Skin of body (tissue), 2 donors: ENCODE measurements around the gene ARHGAP26. TPM values are rescaled to one million over a fixed set of nuclear protein-coding genes. Genes with fewer than 3 reads are reported as not detected.
A peak's percentile ranks its signal among the peaks of the same experiment; 100 is the strongest.

Experiments used
- DNase-seq: peaks from one replicate; lab custom pipeline; 2025; lab: John Stamatoyannopoulos, UW
- total RNA-seq: library from RNA; depleted of rRNA; stranded (reverse); fragments of >200 nt; gene quantifications from one replicate; pipeline ENCODE4 v1.2.3, GENCODE V29; 2014

ARHGAP26 gene
- total RNA-seq, 1 donor from 2014 or later = 40.6 TPM

DNA sequence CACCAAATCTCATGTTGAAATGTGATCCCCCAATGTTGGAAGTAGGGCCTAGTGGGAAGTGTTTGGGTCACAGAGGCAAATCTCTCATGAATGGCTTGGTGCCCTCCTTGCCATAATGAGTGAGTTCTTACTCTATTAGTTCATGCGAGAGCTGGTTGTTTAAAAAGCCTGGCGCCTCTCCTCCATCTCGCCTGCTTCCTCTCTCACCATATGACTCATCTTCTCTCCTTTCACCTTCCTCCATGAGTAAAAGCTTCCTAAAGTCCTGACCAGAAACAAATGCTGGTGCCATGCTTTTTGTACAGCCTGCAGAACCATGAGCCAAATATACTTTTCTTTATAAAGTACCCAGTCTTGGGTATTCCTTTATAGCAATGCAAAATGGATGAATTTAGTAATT is 20.9 kb upstream of the ARHGAP26 start:
- DNase-seq = no peak

DNA sequence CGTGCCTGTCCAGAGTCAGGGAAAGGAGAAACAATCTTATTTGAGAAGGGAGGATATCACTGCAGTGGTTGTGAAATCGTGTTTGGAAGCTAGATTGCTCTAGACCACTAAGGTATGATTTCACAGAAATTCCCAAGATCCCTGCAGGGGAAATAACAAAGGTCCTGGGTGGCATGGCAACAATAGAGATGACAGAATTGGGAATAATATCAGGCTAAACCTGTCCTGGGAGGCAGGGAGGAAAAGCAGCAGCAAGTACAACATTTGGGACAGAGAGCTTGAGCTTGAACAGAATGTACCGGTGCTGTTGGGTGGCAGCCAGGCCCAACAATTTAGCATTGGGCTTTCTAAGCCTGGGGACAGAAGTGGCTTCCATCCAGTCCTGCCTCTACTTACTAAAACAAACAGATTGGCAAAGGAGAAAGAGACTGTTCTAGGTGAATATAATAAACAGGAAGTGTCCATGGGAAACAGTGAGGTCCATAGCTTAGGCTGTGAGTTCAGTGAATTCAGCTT is 17.0 kb upstream of the ARHGAP26 start:
- no peak for DNase-seq

GRCh38 chr5:142754031-142754430 is 16.1 kb upstream of the ARHGAP26 start:
- DNase-seq = no peak

DNA sequence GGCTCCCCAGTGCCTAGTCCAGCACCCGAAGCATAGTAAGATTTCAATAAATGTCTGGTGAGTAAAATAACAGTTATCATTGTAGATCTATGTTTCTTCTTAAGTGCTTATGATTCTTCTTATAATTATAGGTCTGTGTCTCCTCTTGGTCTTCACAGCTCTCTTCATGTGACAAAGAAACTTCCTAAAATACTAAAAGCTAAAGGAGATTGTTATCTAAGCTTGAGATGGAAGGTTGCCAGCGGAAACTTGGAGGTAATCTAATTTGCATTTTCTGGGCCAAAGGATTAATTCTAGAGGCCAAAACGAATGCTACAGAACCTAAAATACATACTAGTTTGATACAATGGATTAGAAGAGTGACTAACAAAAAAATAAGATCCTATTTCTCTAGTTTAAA is 13.6 kb upstream of the ARHGAP26 start:
- DNase-seq = no peak

DNA sequence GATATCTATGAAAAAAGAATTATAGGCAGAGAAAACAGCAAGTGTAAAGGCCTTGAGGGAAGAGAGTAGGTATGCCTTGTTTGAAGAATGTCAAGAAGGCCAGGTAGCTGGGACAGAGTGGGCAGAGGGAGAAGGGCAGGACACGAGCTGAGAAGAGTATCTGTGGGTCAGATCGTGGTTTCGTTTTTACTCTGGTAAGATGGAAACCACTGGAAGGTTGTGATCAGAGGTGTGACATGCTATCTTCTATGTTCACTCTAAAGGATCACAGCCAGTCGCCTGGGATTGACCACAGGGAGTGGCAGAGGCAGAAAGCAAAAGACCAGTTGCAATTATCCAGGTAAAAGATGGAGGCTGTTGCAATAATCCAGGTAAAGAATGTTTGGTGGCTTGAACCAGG is 12.6 kb upstream of the ARHGAP26 start:
- no peak for DNase-seq

DNA sequence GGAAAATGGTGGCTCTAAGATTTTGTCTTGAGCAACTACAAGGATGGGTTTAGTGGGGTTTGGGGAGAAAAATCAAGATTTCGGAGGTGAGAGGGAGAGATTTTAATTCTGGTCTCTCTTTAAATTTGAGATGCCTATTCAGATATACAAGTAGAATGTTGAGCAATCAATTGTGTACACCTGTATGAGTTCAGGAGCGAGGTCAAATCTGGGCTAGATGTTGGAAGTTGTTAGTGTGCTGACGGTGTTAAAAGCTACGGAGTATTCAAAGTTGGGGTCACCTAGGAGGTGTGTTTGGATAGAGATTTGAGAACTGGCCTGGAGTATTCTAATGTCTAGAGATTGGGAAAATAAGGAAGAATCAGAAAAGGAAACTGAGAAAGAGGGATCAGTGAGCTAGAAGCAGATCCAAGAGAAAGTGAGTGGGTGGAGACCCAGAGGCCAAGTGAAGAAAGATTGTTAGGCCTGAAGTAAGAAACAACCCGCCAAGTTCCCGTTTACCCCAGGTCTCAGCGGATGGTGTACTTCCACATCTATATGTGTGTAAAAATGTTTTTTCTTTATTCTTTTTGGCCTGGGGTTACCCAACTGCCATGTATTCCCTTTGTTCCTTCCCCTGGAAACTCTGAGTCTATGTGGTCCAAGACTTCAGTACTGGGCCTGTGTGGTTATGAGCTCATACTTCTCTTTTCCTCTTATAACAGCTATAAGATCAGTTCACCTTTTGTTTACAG is 11.9 kb upstream of the ARHGAP26 start:
- no peak for DNase-seq

DNA sequence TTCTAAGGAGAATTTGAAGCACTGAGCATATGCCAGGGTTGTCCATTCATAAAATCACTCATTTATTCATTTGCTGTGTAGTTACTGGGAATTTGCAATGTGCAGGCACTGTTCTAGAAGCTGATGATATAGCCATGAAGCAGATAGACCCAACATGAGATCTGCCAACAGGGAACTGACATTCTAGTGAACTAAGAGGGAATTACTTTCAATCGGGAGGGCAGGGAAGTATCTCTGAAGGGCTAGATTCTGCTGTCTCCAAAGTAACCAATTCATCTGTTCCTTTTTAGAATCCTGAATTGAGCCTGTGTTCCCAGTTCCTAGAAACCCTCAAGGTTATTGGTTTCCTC is 11.4 kb upstream of the ARHGAP26 start:
- no peak for DNase-seq

GRCh38 chr5:142763701-142764100 is 6.5 kb upstream of the ARHGAP26 start:
- DNase-seq = no peak

DNA sequence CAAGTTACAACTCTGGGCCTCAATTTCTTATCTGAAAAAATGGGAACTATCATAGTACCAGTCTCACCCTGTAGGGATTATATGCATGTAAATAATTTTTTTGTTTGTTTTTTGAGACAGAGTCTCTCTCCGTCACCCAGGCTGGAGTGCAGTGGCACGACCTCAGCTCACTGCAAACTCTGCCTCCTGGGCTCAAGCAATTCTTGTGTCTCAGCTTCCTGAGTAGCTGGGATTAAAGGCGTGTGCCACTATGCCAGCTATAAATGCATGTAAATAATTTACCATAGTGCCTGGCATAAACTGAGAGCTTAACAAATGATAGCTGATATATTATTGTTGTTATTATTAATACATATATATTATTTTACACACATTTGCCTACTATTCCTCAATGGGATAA is 3.0 kb upstream of the ARHGAP26 start:
- no peak for DNase-seq

DNA sequence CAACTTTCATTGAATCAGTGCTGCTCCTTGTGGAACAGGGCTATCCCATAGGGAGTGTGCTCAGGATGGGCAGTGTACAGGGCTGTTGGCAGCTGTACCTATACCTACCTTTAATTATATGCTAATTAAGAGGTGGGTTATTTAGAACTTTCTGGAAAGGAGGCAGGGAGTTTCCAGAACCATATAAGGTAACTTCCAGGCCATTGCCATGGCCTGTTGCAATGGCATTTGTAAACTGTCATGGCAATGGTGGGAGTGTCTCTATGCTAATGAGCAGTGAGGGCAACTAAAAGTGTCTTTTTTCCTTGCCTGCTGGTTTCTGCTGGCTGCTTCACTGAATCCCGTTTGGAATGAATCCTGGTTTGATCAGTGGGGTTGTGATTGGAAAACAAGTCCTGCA is 2.3 kb upstream of the ARHGAP26 start:
- no peak for DNase-seq

DNA sequence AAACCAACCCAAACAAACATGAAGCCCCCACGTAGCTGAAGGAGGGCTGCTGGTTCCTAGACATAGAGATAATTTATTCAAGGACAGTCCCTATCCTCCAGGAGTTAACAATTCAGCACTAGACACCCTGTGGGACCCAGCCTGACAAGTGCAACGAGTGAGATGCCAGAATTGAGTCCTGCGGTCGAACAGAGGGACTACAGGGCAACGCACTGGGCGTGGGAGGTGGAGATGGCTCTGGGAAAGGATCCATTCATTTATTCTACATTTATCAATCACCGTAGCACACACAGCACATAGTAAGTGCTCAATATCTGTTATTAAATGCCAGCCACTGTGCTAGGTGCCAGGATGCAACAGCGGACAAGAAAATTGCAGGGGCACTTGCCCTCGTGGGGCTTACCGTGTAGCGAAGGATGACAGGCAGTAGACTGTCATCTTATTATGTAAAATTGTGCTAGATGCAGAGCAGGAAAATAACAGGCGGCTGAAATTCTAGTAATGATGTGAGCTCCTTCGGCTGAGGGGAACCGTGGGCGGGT is 855 bp upstream of the ARHGAP26 start:
- DNase-seq = no peak

- DNase-seq = peak; percentile 21
These were observed 753 bp downstream of the ARHGAP26 start for GRCh38 chr5:142770650-142771609.

DNA sequence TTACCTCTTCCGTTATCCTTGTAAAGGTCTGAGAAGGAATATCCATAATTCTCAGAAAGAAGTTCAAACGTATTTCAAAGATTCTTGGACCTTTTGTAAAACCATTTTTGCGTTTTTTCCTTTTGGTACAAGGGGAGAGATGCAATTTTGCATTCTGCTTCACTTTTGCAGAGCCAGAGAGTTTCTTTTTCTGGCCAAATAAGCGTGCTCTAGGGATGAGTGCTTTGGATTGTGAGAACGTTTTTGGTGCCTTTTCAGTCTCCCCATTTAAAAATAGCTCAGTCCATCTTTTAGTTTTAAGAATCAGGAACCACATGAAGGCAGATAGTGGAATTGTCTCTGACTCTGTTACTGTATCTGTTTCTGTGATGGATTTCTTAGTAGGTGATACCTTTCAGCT is 1.5 kb downstream of the ARHGAP26 start:
- DNase-seq = no peak

DNA sequence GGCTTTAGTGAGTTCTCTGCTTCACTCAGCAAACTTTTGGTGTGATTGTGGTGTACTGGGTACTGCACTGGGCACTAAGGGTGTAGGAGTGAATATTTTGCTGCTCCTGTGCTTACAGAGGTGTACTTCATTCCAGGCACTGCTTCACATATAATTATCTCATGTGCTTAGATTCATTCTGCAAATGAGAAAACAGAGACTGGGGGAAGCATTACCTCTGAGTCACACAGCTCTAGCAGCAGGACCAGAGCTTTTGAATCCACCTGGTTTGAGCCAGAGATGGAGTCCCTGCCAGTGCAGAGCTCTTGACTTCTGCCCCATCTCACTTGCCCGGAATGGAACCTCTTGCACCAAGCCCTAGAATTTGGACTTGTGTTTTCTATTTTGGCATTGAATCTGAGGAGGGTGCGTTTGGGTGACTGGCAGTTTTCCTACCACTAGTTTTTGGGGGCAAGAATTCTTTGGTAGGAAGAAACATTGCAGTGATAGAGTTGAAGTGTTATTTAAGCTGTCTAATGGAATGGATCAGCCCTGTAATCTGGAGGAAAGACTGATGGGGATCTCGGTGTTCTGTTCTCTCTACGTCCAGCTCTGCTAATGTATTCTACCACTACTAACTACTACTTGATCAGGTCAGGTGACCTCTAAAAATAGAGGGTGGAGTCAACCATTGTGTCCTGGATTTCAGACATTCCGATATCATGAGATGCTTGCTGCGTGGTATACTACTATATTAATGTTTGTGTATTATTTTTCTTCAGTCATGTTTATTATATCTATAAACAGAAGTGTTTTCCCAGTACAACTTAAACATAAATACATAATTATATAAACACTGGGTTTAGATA is 2.5 kb downstream of the ARHGAP26 start:
- DNase-seq = no peak

DNA sequence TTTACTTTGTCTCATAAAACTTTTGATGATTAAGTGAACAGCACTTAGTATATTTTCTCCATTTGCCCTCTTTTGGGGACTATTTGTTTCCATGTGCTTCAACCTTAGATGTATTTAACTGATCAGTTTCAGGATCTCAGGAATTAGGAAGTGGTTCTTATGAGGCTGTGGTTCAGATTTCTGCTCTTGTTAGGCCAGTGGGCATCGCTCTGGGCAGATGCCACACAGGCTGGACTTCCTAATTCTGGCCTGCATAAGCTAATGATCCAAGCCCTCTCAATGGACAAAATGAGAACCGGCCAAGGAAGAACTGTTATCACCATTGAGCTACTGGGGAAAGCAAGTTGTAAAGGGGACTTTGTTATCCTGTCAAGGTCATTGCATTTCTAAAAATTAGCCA is 6.9 kb downstream of the ARHGAP26 start:
- DNase-seq = no peak

DNA sequence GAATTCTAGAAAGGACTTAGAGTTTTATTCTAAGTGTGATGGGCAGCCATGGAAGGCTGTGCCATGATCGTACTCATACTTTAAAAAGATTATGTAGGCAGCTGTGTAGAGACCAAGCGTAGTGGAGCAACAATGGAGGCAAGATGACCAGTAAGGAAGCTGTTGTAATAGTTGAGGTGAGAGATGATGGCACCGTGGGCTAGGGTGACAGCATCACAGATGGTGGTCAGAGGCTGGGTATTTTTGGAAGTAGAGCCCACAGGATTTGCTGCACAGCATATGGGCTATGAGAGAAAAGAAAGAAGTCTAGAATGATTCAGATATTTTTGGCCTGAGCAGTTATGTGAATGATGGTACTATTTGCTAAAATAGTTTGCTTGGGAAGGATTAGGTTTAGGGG is 7.7 kb downstream of the ARHGAP26 start:
- DNase-seq = no peak

- no peak for DNase-seq
These were observed 9.1 kb downstream of the ARHGAP26 start for GRCh38 chr5:142779163-142779840.

- DNase-seq = no peak
These were observed 10.7 kb downstream of the ARHGAP26 start for GRCh38 chr5:142780871-142781270.

- peak; percentile 36 for DNase-seq
These were observed 12.9 kb downstream of the ARHGAP26 start for GRCh38 chr5:142782976-142783530.

- DNase-seq = peak; percentile 67
These were observed 13.6 kb downstream of the ARHGAP26 start for GRCh38 chr5:142783601-142784341.
